ENCODE results near the gene IMMP2L.

DNA sequence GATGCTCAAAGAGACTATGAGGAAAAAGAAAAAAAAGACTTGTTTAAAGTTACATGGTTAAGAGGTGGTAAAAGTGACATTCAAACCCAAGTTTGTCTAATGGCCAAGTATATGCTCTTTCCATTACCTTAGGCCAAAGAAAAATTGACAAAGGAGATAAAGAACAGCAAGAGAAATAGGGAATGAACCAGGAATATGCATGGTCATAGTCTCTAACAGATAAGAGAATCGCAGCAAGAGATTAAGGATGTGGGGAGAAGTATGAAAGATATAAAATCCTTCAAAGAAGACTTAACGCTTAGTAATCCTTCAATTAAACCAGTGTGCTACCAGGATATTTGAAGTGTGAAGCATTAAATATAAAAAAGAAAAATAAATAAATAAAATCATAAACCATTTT is 494.6 kb downstream of the IMMP2L start:
- TF ChIP-seq, protein P1, sequence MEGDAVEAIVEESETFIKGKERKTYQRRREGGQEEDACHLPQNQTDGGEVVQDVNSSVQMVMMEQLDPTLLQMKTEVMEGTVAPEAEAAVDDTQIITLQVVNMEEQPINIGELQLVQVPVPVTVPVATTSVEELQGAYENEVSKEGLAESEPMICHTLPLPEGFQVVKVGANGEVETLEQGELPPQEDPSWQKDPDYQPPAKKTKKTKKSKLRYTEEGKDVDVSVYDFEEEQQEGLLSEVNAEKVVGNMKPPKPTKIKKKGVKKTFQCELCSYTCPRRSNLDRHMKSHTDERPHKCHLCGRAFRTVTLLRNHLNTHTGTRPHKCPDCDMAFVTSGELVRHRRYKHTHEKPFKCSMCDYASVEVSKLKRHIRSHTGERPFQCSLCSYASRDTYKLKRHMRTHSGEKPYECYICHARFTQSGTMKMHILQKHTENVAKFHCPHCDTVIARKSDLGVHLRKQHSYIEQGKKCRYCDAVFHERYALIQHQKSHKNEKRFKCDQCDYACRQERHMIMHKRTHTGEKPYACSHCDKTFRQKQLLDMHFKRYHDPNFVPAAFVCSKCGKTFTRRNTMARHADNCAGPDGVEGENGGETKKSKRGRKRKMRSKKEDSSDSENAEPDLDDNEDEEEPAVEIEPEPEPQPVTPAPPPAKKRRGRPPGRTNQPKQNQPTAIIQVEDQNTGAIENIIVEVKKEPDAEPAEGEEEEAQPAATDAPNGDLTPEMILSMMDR (IDR thresholded peaks at IDR 0.05; ENCODE audit: low read depth, low read length, missing input control), result no peak
- TF ChIP-seq HNF4A (conservative IDR thresholded peaks at IDR 0.05), result no peak
- TF ChIP-seq RXRA (IDR thresholded peaks at IDR 0.05), result no peak
- TF ChIP-seq JUND (IDR thresholded peaks at IDR 0.05), result no peak
- no peak for TF ChIP-seq SP1 (IDR thresholded peaks at IDR 0.05)

All from liver (tissue), 3 donors.